Endodermal cell (in vitro differentiated cells): Measurements from ENCODE around the gene GNAS-AS1. TPM values are rescaled to one million over a fixed set of nuclear protein-coding genes. Genes with fewer than 3 reads are reported as not detected.
A peak's percentile ranks its signal among the peaks of the same experiment; 100 is the strongest.

Experiments used
- DNase-seq: peaks from one replicate; pipeline ENCODE4 v3.0.0-alpha.2; 2017
- H3K27ac ChIP-seq: 2 replicates; pipeline ENCODE4 v1.5.1; 2013; ENCODE audit warnings: mild to moderate bottlenecking, low read depth, low read length, moderate library complexity
- H3K27me3 ChIP-seq: 2 replicates; pipeline ENCODE4 v1.6.1; 2013; ENCODE audit warnings: mild to moderate bottlenecking, low read length, moderate library complexity; ENCODE audit not compliant: insufficient read depth, control insufficient read depth, poor library complexity, severe bottlenecking
- H3K36me3 ChIP-seq: 2 replicates; pipeline ENCODE4 v1.7.0; 2013; ENCODE audit warnings: mild to moderate bottlenecking, low read length, moderate library complexity; ENCODE audit not compliant: control insufficient read depth, insufficient read depth
- H3K4me1 ChIP-seq: one replicate; pipeline ENCODE4 v1.7.0; 2013; ENCODE audit warnings: low read length; ENCODE audit not compliant: control insufficient read depth, insufficient read depth
- H3K4me3 ChIP-seq: 2 replicates; pipeline ENCODE4 v1.5.1; 2013; ENCODE audit warnings: mild to moderate bottlenecking, low read length, moderate library complexity
- H3K9ac ChIP-seq: 2 replicates; pipeline ENCODE4 v1.6.1; 2013; ENCODE audit warnings: mild to moderate bottlenecking, low read length, moderate library complexity; ENCODE audit not compliant: poor library complexity, severe bottlenecking; ENCODE audit errors: extremely low read depth
- H3K9me3 ChIP-seq: 2 replicates; pipeline ENCODE4 v1.6.1; 2013; ENCODE audit warnings: mild to moderate bottlenecking, low read length, moderate library complexity; ENCODE audit not compliant: control insufficient read depth
- H3K27ac Mint-ChIP-seq: 2 replicates; pipeline ENCODE4 v1.8.0; 2020; ENCODE audit warnings: mixed read lengths
- H3K27me3 Mint-ChIP-seq: 2 replicates; pipeline ENCODE4 v1.8.0; 2021; ENCODE audit warnings: mild to moderate bottlenecking, mixed read lengths; ENCODE audit not compliant: insufficient read depth
- H3K36me3 Mint-ChIP-seq: 2 replicates; pipeline ENCODE4 v1.8.0; 2020; ENCODE audit warnings: low read depth, mixed read lengths
- H3K4me1 Mint-ChIP-seq: 2 replicates; pipeline ENCODE4 v1.8.0; 2020; ENCODE audit warnings: mixed read lengths
- H3K4me3 Mint-ChIP-seq: 2 replicates; pipeline ENCODE4 v1.8.0; 2020; ENCODE audit warnings: mild to moderate bottlenecking, moderate library complexity, mixed read lengths
- H3K9me3 Mint-ChIP-seq: 2 replicates; pipeline ENCODE4 v1.8.0; 2020; ENCODE audit warnings: mild to moderate bottlenecking, mixed read lengths
- CTCF ChIP-seq: fragments of 200-600 bp; sonication (generic); conservative IDR thresholded peaks from 2 replicates; pipeline ENCODE4 v1.5.0; 2021; ENCODE audit warnings: antibody characterized with exemption, mild to moderate bottlenecking
- WGBS, 2 experiments: methylation state at CpG; one replicate each; pipeline versions ENCODE4 v1.1.5 to v1.1.7; 2013; ENCODE audit warnings: missing lambda C conversion rate in 2 of 2, mixed read lengths in 1 of 2; ENCODE audit not compliant: insufficient coverage in 1 of 2, insufficient read length in 1 of 2; 5-methylcytosine and 5-hydroxymethylcytosine counted together
- total RNA-seq, 2 donors: library from RNA; stranded (reverse); fragmentation: NEBNext Ultra II Directional in 1 of 2; extraction: Animal tissue kit (Norgen Biotek cat#: 25700) in 1 of 2; gene quantifications; 2 replicates in 1 of 2; 3 replicates in 1 of 2; pipeline ENCODE4 v1.2.1, GENCODE V29; 2021

The GNAS-AS1 gene
- total RNA-seq, 2 donors from 2014 or later: 9.3 to 9.7 TPM

GRCh38 chr20:58882704-58883089 is 32.0 kb upstream of the GNAS-AS1 start:
- peaks cover 5% of the 10 kb centered on the region for H3K4me1 ChIP-seq

GRCh38 chr20:58880994-58881752 is 30.5 kb upstream of the GNAS-AS1 start:
- peaks cover 5% of the 10 kb centered on the region for H3K4me1 ChIP-seq
- H3K4me1 Mint-ChIP-seq: peaks cover 36% of the 10 kb centered on the region

More at GRCh38 chr20:58882704-58883089, 32.0 kb upstream of the GNAS-AS1 start:
- no peak overlapping the region for H3K27ac ChIP-seq
- WGBS, 2 experiments: 91 to 100% methylated on average over 4 of the region's 5 CpGs
- no peaks in the 10 kb centered on the region for H3K36me3 Mint-ChIP-seq
- peaks cover 21% of the 10 kb centered on the region for H3K4me1 Mint-ChIP-seq
- H3K9me3 Mint-ChIP-seq: no peaks in the 10 kb centered on the region
- no peak overlapping the region for H3K4me3 Mint-ChIP-seq
- H3K27ac Mint-ChIP-seq: no peak overlapping the region
- no peaks in the 10 kb centered on the region for H3K9me3 ChIP-seq
- DNase-seq: no peak
- no peak for TF ChIP-seq CTCF
- no peaks in the 10 kb centered on the region for H3K27me3 ChIP-seq
- no peak overlapping the region for H3K9ac ChIP-seq
- H3K36me3 ChIP-seq: no peaks in the 10 kb centered on the region
- H3K4me3 ChIP-seq: no peak overlapping the region
- H3K27me3 Mint-ChIP-seq: peaks cover 29% of the 10 kb centered on the region

DNA sequence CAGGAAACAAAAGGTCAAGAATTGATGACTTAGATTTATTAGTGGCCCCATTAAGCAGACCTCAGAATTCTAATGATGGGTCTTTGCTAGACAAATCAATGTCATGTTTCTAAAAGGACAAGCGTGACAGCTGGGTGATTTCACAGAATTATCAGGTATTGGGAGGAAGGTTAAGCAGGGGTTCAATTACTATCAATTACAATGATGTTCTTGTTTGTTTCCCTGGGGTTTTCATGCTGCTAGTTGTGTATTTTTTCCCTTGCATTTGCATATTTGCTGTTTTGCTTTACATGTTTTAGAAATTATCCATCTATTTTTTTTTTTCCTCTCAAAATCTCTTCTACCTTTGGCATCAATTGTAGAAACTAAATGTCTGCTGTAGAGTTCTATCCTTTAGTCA is 29.7 kb upstream of the GNAS-AS1 start:
- H3K36me3 Mint-ChIP-seq: no peaks in the 10 kb centered on the region
- no peak overlapping the region for H3K9ac ChIP-seq
- no peak for TF ChIP-seq CTCF
- H3K4me3 ChIP-seq: no peak overlapping the region
- no peak overlapping the region for H3K27ac ChIP-seq
- H3K4me1 Mint-ChIP-seq: peaks cover 43% of the 10 kb centered on the region
- H3K27me3 ChIP-seq: no peaks in the 10 kb centered on the region
- H3K4me3 Mint-ChIP-seq: no peak overlapping the region
- WGBS, 2 experiments: 90% methylated on average over 1 of the region's 1 CpG; no CpG with 5 or more reads in 1 of the 2 experiments
- no peaks in the 10 kb centered on the region for H3K36me3 ChIP-seq
- peaks cover 11% of the 10 kb centered on the region for H3K4me1 ChIP-seq
- no peaks in the 10 kb centered on the region for H3K9me3 ChIP-seq
- no peak overlapping the region for H3K27ac Mint-ChIP-seq
- DNase-seq: no peak
- no peaks in the 10 kb centered on the region for H3K9me3 Mint-ChIP-seq
- peaks cover 28% of the 10 kb centered on the region for H3K27me3 Mint-ChIP-seq

More at GRCh38 chr20:58880994-58881752, 30.5 kb upstream of the GNAS-AS1 start:
- no peaks in the 10 kb centered on the region for H3K9me3 Mint-ChIP-seq
- no peak overlapping the region for H3K4me3 Mint-ChIP-seq
- TF ChIP-seq CTCF: peak; percentile 66
- no peak for DNase-seq
- H3K36me3 Mint-ChIP-seq: no peaks in the 10 kb centered on the region
- H3K4me3 ChIP-seq: no peak overlapping the region
- WGBS, 2 experiments: 87 to 94% methylated on average over 3 to 9 of the region's 9 CpGs
- H3K9ac ChIP-seq: no peak overlapping the region
- peaks cover 29% of the 10 kb centered on the region for H3K27me3 Mint-ChIP-seq
- no peaks in the 10 kb centered on the region for H3K9me3 ChIP-seq
- no peak overlapping the region for H3K27ac ChIP-seq
- no peaks in the 10 kb centered on the region for H3K27me3 ChIP-seq
- H3K36me3 ChIP-seq: no peaks in the 10 kb centered on the region
- H3K27ac Mint-ChIP-seq: no peak overlapping the region
